ENCODE results near the gene CTDP1. TPM values are rescaled to one million over a fixed set of nuclear protein-coding genes. Genes with fewer than 3 reads are reported as not detected.

The CTDP1 gene
- polyA plus RNA-seq, 1 donor (not counting 4 experiments of a cell fraction or from before 2014, with no cell fraction given), result 9.2 TPM

GRCh38 chr18:79754022-79754761 is 74.6 kb downstream of the CTDP1 start:
- Histone ChIP-seq H3K4me2 (ENCODE audit: control insufficient read depth, extremely low read depth, insufficient read depth, low read depth, low read length) (no peak overlapping the region), H2AFZ (ENCODE audit: control insufficient read depth, low read length) (no peak overlapping the region), H3K27ac (ENCODE audit: control insufficient read depth, insufficient read depth, low read length) (no peak overlapping the region), H4K20me1 (ENCODE audit: control insufficient read depth, extremely low read depth, insufficient read depth, low read length) (peaks cover 6% of the 10 kb centered on the region), H3K9me3 (ENCODE audit: control insufficient read depth, low read depth, low read length) (no peaks in the 10 kb centered on the region), H3K4me1 (ENCODE audit: control insufficient read depth, extremely low read depth, insufficient read depth, low read length) (no peaks in the 10 kb centered on the region), H3K27me3 (ENCODE audit: control insufficient read depth, extremely low read depth, insufficient read depth, low read length) (no peaks in the 10 kb centered on the region), H3K9ac (ENCODE audit: control insufficient read depth, extremely low read depth, insufficient read depth, low read length) (no peak overlapping the region), H3K79me2 (ENCODE audit: control insufficient read depth, insufficient read depth, low read length) (no peaks in the 10 kb centered on the region), H3K36me3 (ENCODE audit: control insufficient read depth in 2 of 2, extremely low read depth in 1 of 2, insufficient read depth in 2 of 2, low read length in 2 of 2) (peaks cover 5 to 11% of the 10 kb centered on the region in 2 experiments), H3K9me1 (ENCODE audit: control insufficient read depth, extremely low read depth, insufficient read depth, low read length) (no peaks in the 10 kb centered on the region), H3K4me3 (ENCODE audit: control insufficient read depth in 2 of 3, extremely low read depth in 1 of 3, insufficient read depth in 2 of 3, low read depth in 1 of 3, low read length in 3 of 3) (no peak overlapping the region)
- dilution Hi-C loops (cut with MboI; ENCODE audit: extremely low pct_ligation_motif_present, low sequenced_read_pairs), result no loop called here
- DNase-seq (ENCODE audit: low read depth, low spot score) (no peak), FAIRE-seq (no peak)
- no peak for TF ChIP-seq CTCF (optimal IDR thresholded peaks at IDR 0.05 in 1 of 3, IDR thresholded peaks at IDR 0.05 in 1 of 3, conservative IDR thresholded peaks at IDR 0.05 in 1 of 3; ENCODE audit: extremely low read depth in 1 of 3, insufficient read depth in 2 of 3, low read length in 3 of 3)
- TF ChIP-seq EZH2 (IDR thresholded peaks at IDR 0.05; ENCODE audit: low read length), result no peak

- Histone ChIP-seq H3K9ac (ENCODE audit: control insufficient read depth, extremely low read depth, insufficient read depth, low read length) (no peak overlapping the region), H3K9me3 (ENCODE audit: control insufficient read depth, low read depth, low read length) (no peaks in the 10 kb centered on the region), H3K36me3 (ENCODE audit: control insufficient read depth in 2 of 2, extremely low read depth in 1 of 2, insufficient read depth in 2 of 2, low read length in 2 of 2) (peaks cover 5 to 11% of the 10 kb centered on the region in 2 experiments), H3K27me3 (ENCODE audit: control insufficient read depth, extremely low read depth, insufficient read depth, low read length) (no peaks in the 10 kb centered on the region), H3K27ac (ENCODE audit: control insufficient read depth, insufficient read depth, low read length) (no peak overlapping the region), H3K4me1 (ENCODE audit: control insufficient read depth, extremely low read depth, insufficient read depth, low read length) (no peaks in the 10 kb centered on the region), H3K79me2 (ENCODE audit: control insufficient read depth, insufficient read depth, low read length) (no peaks in the 10 kb centered on the region), H3K4me3 (ENCODE audit: control insufficient read depth in 2 of 3, extremely low read depth in 1 of 3, insufficient read depth in 2 of 3, low read depth in 1 of 3, low read length in 3 of 3) (no peak overlapping the region), H3K9me1 (ENCODE audit: control insufficient read depth, extremely low read depth, insufficient read depth, low read length) (no peaks in the 10 kb centered on the region), H2AFZ (ENCODE audit: control insufficient read depth, low read length) (no peak overlapping the region), H3K4me2 (ENCODE audit: control insufficient read depth, extremely low read depth, insufficient read depth, low read depth, low read length) (no peak overlapping the region), H4K20me1 (ENCODE audit: control insufficient read depth, extremely low read depth, insufficient read depth, low read length) (peaks cover 6% of the 10 kb centered on the region)
- FAIRE-seq, result no peak
- DNase-seq (ENCODE audit: low read depth, low spot score), result no peak
- TF ChIP-seq EZH2 (IDR thresholded peaks at IDR 0.05; ENCODE audit: low read length) (no peak), CTCF (optimal IDR thresholded peaks at IDR 0.05 in 1 of 3, IDR thresholded peaks at IDR 0.05 in 1 of 3, conservative IDR thresholded peaks at IDR 0.05 in 1 of 3; ENCODE audit: extremely low read depth in 1 of 3, insufficient read depth in 2 of 3, low read length in 3 of 3) (no peak)
- dilution Hi-C loops (cut with MboI; ENCODE audit: extremely low pct_ligation_motif_present, low sequenced_read_pairs), result no loop called here
Observed at GRCh38 chr18:79754831-79755351, 75.3 kb downstream of the CTDP1 start.

Data from keratinocyte (primary cell).